NCI-H2196 treated with DMSO at 0.1 percent for 48 hours (cell line): Measurements from ENCODE around the gene DYNC1I1.

ENCODE experiments used
- DNase-seq: peaks from one replicate; lab custom pipeline; 2025; ENCODE audit not compliant: unreplicated experiment; lab: John Stamatoyannopoulos, UW

Gene DYNC1I1

DNA sequence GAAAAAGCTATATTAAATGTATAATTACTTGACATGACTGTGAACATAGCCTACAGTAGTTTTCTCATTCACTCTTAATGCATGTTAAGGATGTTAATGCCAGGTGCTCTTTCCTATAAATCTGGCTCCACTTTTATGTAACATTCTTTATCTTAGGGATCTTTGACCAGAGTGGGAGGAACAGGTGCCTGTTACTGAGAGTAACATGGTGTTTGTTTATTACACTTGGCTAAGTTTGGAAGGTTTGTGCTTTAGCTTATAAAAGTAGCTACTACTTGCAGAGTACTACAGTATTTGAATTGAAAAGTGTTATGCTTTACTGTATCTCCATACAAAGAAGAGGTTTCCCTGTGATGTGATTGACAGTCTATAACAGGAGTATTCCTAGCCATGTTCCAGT lies 183.4 kb downstream of the DYNC1I1 start:
- DNase-seq = no peak

GRCh38 chr7:95957510-95957909 lies 185.2 kb downstream of the DYNC1I1 start:
- DNase-seq = no peak

DNA sequence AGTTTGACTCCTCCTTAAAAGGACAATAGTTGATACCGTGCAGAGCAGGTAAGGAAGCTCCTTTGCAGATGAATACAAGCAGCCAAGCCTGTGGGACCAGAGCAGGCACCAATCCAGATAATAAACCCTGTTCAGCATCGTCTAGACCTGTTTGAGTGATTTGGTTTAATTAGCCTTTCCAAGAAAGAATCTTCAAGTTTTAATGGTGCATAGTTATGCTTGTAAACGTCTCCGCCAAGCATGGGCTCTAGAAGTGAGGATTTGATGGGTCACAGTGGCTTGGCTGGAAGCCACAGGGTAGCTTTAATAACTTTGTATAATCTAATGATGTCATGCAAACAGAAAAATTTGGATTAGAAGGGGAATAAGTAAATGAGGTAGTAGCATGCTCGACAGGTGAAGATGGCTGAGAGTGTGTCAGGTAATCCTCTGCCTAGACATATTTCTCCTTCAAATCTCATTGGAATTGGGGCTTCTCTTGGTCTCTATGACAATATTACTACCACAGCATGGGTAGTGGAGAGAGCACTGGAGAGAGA lies 188.4 kb downstream of the DYNC1I1 start:
- no peak for DNase-seq

GRCh38 chr7:95963446-95963990 lies 191.2 kb downstream of the DYNC1I1 start:
- no peak for DNase-seq

DNA sequence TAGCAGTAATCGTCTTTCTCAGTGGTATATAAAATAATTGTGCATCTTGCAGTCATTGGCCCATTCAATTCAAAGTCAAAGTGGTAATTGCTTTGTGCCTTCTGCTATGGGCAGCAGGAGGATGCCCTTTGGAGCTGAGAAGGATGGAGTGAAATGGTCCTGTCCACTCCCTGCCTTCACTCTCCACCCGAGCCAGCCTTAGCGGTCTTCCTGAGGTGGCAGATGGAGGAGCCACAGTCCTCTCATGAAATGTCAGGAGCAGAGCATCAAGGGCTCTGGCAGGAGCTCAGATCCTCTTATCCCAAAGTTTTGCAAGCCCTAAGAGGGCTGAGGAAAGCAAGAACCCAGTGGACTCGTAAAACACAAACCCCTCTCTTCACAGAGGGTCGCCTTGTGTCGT lies 199.4 kb downstream of the DYNC1I1 start:
- no peak for DNase-seq

GRCh38 chr7:95972523-95972922 lies 200.2 kb downstream of the DYNC1I1 start:
- no peak for DNase-seq

DNA sequence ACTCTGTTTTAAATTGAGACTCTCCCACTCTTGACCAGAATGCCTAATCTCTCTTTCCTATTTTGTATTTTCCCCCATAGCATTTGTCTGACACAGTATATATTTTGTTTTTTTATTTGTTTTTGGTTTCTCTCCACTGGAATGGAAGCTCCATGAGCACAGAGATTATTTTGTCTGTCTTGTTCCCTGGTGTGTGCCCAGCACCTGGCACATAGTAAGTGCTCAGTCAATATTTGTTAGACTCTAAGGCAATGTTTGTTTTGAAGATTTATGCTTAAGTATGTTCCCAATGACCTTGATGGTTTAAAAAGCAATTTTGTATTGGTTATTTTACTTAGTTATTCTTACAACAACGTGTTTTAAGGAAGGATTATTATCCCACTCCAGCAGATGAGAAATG lies 201.8 kb downstream of the DYNC1I1 start:
- no peak for DNase-seq

GRCh38 chr7:95976369-95977060 lies 204.2 kb downstream of the DYNC1I1 start:
- DNase-seq = no peak

DNA sequence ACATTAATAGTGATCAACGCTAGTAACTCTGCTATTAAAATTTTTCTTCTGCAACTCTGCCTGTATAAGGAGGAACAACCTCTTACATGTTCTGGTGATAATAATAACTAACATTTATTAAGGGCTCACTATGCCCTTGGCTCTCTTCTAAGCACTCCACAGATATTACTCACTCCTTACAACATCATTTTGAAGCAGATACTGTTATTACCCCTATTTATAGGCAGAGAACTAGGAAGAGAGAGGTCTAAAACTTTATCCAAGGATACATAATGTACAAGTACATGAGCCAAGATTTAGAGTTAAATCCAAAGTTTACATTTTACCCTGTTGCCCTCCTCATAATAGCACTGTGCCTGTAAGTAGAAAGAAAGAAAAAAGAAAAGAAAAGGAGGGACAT lies 205.6 kb downstream of the DYNC1I1 start:
- DNase-seq = no peak

- DNase-seq = no peak
These were observed 207.8 kb downstream of the DYNC1I1 start for GRCh38 chr7:95980167-95980566.

DNA sequence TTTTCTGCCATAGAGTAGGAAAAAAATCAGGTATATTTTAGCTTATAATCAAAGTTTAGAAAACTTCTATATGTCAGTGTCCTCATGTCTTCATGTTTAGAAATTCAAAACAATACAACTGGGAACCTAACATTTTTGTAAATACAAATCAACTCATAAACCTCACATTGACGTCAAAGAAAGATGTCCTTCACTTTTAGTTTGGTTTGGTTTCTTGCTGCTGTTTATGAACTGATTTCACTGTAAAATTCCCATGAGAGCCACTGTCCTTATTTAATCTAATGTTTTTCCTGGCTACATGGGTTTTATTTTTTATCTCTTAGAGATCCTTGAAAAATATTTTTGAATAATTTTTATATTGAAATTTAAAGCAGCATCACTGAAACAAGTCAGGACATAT lies 208.4 kb downstream of the DYNC1I1 start:
- DNase-seq = no peak

DNA sequence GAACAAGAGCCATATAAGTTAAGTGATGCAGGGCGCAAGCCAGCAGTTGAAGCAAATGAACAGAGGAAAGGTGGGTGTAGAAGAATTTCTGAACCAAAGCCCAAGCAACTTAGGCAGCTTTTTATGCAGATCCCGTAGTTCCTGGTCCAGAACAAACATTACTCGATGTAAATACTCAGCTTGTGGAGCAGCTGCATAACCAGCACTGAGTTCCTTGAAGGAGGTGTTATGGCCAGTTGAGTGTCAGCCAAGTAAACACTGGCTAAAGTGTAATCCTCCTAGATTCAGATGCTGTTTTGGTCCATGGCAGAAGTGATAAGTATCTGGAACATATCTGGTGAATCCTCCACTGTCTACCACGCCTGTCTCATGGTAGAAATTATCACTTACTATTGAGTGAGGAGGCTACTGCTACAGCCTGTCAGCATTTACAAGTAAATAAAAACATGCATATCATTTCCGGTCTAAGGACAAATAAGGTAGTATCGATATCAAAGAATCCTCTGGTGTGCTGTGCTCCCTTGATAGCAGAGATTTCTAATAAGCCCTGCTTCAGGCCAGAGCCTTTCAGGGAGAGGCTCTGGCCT lies 213.9 kb downstream of the DYNC1I1 start:
- DNase-seq = no peak

DNA sequence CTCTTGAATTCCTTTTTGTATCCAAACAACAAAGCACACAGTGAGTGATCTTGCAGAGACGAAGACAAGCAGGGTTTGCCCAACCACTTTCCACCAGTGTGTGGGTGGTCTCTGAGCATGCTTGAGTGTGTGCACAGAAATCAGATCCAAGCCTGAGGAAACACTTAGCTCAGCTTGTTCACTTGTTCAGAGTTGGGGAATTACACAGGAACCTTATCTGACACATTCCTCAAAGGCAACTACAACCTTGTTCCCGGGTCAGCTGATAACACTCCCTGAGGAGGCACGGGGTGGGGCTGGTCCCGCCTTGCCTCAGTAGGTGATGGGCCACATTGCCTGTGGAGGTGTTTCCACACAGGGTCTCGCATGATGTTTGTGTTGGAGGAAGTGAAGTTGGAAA lies 216.9 kb downstream of the DYNC1I1 start:
- DNase-seq = no peak

DNA sequence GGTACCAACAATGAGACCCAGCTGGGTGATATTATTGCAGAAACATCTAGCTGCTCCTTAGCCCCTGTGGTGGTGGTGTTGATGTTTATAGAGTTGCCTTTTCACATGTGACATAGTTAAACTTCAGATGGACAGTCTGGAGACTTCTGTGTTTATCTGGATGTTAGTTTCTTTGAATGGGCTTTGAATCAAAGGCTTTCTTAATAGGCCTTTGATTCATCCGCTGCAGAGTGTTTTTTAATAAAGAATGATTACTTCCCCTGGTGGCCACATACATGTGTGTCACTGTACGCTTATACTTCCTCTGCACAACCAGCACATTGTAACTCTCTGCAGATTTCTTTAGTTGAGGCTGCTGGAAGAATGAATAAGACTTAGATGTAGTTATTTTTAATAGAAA lies 221.0 kb downstream of the DYNC1I1 start:
- DNase-seq = no peak

GRCh38 chr7:95996174-95996573 lies 223.8 kb downstream of the DYNC1I1 start:
- no peak for DNase-seq

DNA sequence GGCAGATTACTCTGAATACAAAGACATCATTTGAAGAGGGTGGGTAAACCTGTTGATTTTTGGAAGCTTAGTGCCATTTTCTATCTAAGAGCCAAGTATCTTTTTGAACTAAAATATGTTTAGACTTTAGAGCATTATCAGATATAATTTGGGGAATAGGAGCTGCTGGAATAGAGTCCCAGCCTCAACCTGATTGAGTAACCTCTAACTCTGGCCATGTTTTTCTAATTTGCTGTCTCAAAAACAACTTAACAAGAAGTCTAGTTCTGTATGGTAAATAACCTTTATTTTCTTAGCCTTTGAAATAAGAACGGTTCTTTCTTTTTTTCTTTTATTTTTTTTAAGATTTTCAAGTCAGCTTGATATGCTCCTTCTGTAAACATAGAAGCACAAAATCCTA lies 224.5 kb downstream of the DYNC1I1 start:
- no peak for DNase-seq

GRCh38 chr7:95997632-95998031 lies 225.3 kb downstream of the DYNC1I1 start:
- no peak for DNase-seq

GRCh38 chr7:95999481-95999880 lies 227.1 kb downstream of the DYNC1I1 start:
- DNase-seq = no peak

- no peak for DNase-seq
These were observed 232.2 kb downstream of the DYNC1I1 start for GRCh38 chr7:96004578-96004977.

- DNase-seq = no peak
These were observed 232.9 kb downstream of the DYNC1I1 start for GRCh38 chr7:96005271-96005670.

DNA sequence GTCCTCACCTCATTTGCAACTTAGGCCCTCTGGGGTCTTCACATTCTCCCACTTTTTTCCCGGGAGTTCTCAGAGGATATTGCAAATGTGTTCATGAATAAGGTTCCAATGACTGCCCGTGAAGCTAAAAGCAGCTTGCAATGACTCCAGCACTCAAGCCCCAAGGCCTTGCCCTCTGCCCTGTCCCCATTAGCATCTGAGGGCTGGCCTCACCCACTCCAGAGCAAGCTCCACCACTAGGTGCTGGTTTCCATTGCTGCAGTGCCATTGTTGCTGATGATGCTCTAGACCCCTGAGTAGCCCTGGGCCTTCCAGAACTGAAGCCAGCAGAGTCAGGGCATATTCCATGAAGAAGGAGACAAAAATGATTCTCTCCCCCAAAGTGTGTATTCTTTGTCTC lies 236.8 kb downstream of the DYNC1I1 start:
- DNase-seq = no peak

DNA sequence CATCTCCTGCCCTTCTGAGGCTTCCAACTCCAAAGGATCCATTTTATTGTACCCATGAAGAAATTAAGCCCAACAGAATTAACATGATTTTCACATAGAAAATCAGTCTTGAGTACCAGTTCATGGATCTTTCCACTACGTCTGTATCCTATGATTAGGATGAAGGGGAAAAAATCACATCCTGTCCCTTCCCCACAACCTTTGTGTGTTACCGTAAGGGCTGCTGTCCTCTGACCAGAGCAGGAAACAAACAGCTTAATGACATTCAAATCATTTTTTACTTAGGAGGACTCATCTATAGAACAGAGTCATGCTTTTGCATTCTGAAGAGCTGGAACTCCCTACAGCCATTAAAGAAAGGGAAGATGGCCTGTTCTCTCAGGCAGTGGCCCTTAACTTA lies 241.5 kb downstream of the DYNC1I1 start:
- DNase-seq = no peak

DNA sequence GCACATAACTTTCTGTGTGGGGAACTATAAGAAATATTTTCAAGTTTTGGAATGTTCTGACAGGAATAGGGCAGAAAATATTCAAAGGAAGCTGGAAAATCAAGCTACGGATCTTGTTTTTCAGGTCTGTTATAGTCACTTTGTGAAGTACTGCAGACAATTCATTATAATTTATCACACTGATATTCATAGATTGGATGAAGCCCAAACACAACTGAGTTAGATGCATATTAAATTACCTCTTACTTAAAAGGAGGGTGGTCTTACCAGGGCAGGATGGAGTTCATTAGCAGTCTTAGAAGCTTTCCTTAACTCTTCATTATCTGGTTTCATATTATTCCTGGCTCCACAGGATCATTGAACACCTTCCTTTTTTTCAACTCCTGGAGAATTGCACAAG lies 242.3 kb downstream of the DYNC1I1 start:
- DNase-seq = no peak
